Trophoblast cell (in vitro differentiated cells and primary cell): Measurements from ENCODE around the gene PITRM1.

Experiments used
- DNase-seq, 2 donors: peaks; one replicate each; pipeline ENCODE4 v3.0.0-alpha.2; 2016
- H2AFZ ChIP-seq: 2 replicates; pipeline ENCODE4 v1.6.1; 2013; ENCODE audit warnings: low read length, moderate library complexity, mild to moderate bottlenecking; ENCODE audit not compliant: insufficient read depth, poor library complexity
- H2AK5ac ChIP-seq: 2 replicates; pipeline ENCODE4 v1.6.1; 2013; ENCODE audit warnings: mild to moderate bottlenecking, low read length
- H2BK120ac ChIP-seq: 2 replicates; pipeline ENCODE4 v1.6.1; 2013; ENCODE audit warnings: low read length, mild to moderate bottlenecking, moderate library complexity; ENCODE audit not compliant: insufficient read depth, poor library complexity
- H2BK12ac ChIP-seq: 2 replicates; pipeline ENCODE4 v1.6.1; 2013; ENCODE audit warnings: mild to moderate bottlenecking, low read length, moderate library complexity
- H2BK5ac ChIP-seq: 2 replicates; pipeline ENCODE4 v1.6.1; 2013; ENCODE audit warnings: low read length, low read depth, moderate library complexity, mild to moderate bottlenecking; ENCODE audit not compliant: poor library complexity
- H3K14ac ChIP-seq: 2 replicates; pipeline ENCODE4 v1.6.1; 2013; ENCODE audit warnings: mild to moderate bottlenecking, low read length
- H3K18ac ChIP-seq: 2 replicates; pipeline ENCODE4 v1.6.1; 2013; ENCODE audit warnings: mild to moderate bottlenecking, low read length
- H3K23ac ChIP-seq: 2 replicates; pipeline ENCODE4 v1.6.1; 2013; ENCODE audit warnings: low read length
- H3K27ac ChIP-seq: 2 replicates; pipeline ENCODE4 v1.5.1; 2013; ENCODE audit warnings: low read depth, mild to moderate bottlenecking, inconsistent platforms, low read length, moderate library complexity
- H3K27me3 ChIP-seq: 2 replicates; pipeline ENCODE4 v1.6.1; 2013; ENCODE audit warnings: inconsistent platforms, mild to moderate bottlenecking, low read length, moderate library complexity; ENCODE audit not compliant: insufficient read depth
- H3K36me3 ChIP-seq, 2 experiments: 1 replicate in 1 of 2; 2 replicates in 1 of 2; pipeline ENCODE4 v1.6.1; 2013; ENCODE audit warnings: low read length in 2 of 2, mild to moderate bottlenecking in 2 of 2, moderate library complexity in 1 of 2; ENCODE audit not compliant: insufficient read depth in 2 of 2, control insufficient read depth in 1 of 2
- H3K4ac ChIP-seq: 2 replicates; pipeline ENCODE4 v1.6.1; 2013; ENCODE audit warnings: low read depth, mild to moderate bottlenecking, low read length, moderate library complexity
- H3K4me1 ChIP-seq, 2 experiments: 1 replicate in 1 of 2; 2 replicates in 1 of 2; pipeline ENCODE4 v1.6.1; 2013; ENCODE audit warnings: low read length in 2 of 2, mild to moderate bottlenecking in 2 of 2, moderate library complexity in 1 of 2; ENCODE audit not compliant: insufficient read depth in 2 of 2, control insufficient read depth in 1 of 2
- H3K4me2 ChIP-seq: 2 replicates; pipeline ENCODE4 v1.6.1; 2013; ENCODE audit warnings: inconsistent platforms, mild to moderate bottlenecking, low read length, moderate library complexity
- H3K4me3 ChIP-seq: 2 replicates; pipeline ENCODE4 v1.5.1; 2013; ENCODE audit warnings: mild to moderate bottlenecking, low read depth, low read length, inconsistent platforms
- H3K79me1 ChIP-seq: one replicate; pipeline ENCODE4 v1.6.1; 2013; ENCODE audit warnings: low read length
- H3K79me2 ChIP-seq: 2 replicates; pipeline ENCODE4 v1.6.1; 2013; ENCODE audit warnings: low read length, mild to moderate bottlenecking; ENCODE audit not compliant: control insufficient read depth, insufficient read depth, poor library complexity
- H3K9ac ChIP-seq: 2 replicates; pipeline ENCODE4 v1.6.1; 2013; ENCODE audit warnings: mild to moderate bottlenecking, low read length
- H3K9me3 ChIP-seq: 2 replicates; pipeline ENCODE4 v1.6.1; 2013; ENCODE audit warnings: low read depth, mild to moderate bottlenecking, control low read depth, inconsistent platforms, low read length; ENCODE audit not compliant: insufficient read depth
- H4K12ac ChIP-seq: 2 replicates; pipeline ENCODE4 v1.6.1; 2013; ENCODE audit warnings: low read depth, mild to moderate bottlenecking, low read length, moderate library complexity
- H4K8ac ChIP-seq: 2 replicates; pipeline ENCODE4 v1.6.1; 2013; ENCODE audit warnings: low read depth, mild to moderate bottlenecking, low read length, moderate library complexity
- H4K91ac ChIP-seq: one replicate; pipeline ENCODE4 v1.6.1; 2013; ENCODE audit warnings: low read depth, mild to moderate bottlenecking, low read length, moderate library complexity
- WGBS: extraction: QIAGEN DNeasy Blood & Tissue Kit; methylation state at CpG from one replicate; pipeline ENCODE4 v1.1.7; 2013; ENCODE audit warnings: missing lambda C conversion rate; ENCODE audit not compliant: insufficient read length, insufficient coverage; ENCODE audit errors: extremely low coverage; 5-methylcytosine and 5-hydroxymethylcytosine counted together

PITRM1 gene

GRCh38 chr10:3159152-3159551, 13.4 kb downstream of the PITRM1 start:
- Histone ChIP-seq H4K12ac (no peak overlapping the region), H4K8ac (no peak overlapping the region), H3K4me1 (no peaks in the 10 kb centered on the region)

GRCh38 chr10:3154666-3155065, 17.9 kb downstream of the PITRM1 start:
- H3K4me2 ChIP-seq: no peak overlapping the region
- WGBS: no CpG with 5 or more reads among the region's 10 CpGs
- H2AFZ ChIP-seq: no peak overlapping the region
- no peak overlapping the region for H2BK12ac ChIP-seq
- no peak overlapping the region for H3K9ac ChIP-seq
- H3K79me2 ChIP-seq: no peaks in the 10 kb centered on the region
- no peak overlapping the region for H4K8ac ChIP-seq
- H3K23ac ChIP-seq: no peak overlapping the region
- H3K27me3 ChIP-seq: no peaks in the 10 kb centered on the region
- no peak overlapping the region for H2BK5ac ChIP-seq
- H3K18ac ChIP-seq: no peak overlapping the region
- no peak overlapping the region for H3K14ac ChIP-seq
- no peak overlapping the region for H2BK120ac ChIP-seq
- DNase-seq: no peak
- H3K4me3 ChIP-seq: no peak overlapping the region
- no peak overlapping the region for H4K91ac ChIP-seq
- peaks cover 46 to 57% of the 10 kb centered on the region in 2 experiments for H3K36me3 ChIP-seq
- no peak overlapping the region for H3K4ac ChIP-seq
- H3K9me3 ChIP-seq: peaks cover 2% of the 10 kb centered on the region
- H3K27ac ChIP-seq: no peak overlapping the region
- H3K4me1 ChIP-seq: no peaks in the 10 kb centered on the region
- H4K12ac ChIP-seq: no peak overlapping the region
- H2AK5ac ChIP-seq: no peak overlapping the region
- H3K79me1 ChIP-seq: no peaks in the 10 kb centered on the region

More at GRCh38 chr10:3159152-3159551, 13.4 kb downstream of the PITRM1 start:
- peaks cover 2% of the 10 kb centered on the region for H3K9me3 ChIP-seq
- H3K4ac ChIP-seq: no peak overlapping the region
- no peak overlapping the region for H3K4me3 ChIP-seq
- no peak overlapping the region for H3K4me2 ChIP-seq
- H3K79me2 ChIP-seq: no peaks in the 10 kb centered on the region
- H3K18ac ChIP-seq: no peak overlapping the region
- H3K36me3 ChIP-seq: peaks cover 45 to 54% of the 10 kb centered on the region in 2 experiments
- H3K9ac ChIP-seq: no peak overlapping the region
- H4K91ac ChIP-seq: no peak overlapping the region
- no peak overlapping the region for H3K23ac ChIP-seq
- no CpG with 5 or more reads among the region's 10 CpGs for WGBS
- no peaks in the 10 kb centered on the region for H3K27me3 ChIP-seq
- no peak overlapping the region for H2BK5ac ChIP-seq
- H3K79me1 ChIP-seq: no peaks in the 10 kb centered on the region
- no peak overlapping the region for H2AFZ ChIP-seq
- DNase-seq: no peak
- H2BK120ac ChIP-seq: no peak overlapping the region
- H2BK12ac ChIP-seq: no peak overlapping the region
- no peak overlapping the region for H3K27ac ChIP-seq
- no peak overlapping the region for H3K14ac ChIP-seq
- no peak overlapping the region for H2AK5ac ChIP-seq

GRCh38 chr10:3152566-3152935, 20.0 kb downstream of the PITRM1 start:
- H3K18ac ChIP-seq: no peak overlapping the region
- no peak for DNase-seq
- H3K27me3 ChIP-seq: no peaks in the 10 kb centered on the region
- no peak overlapping the region for H3K4me3 ChIP-seq
- H2AK5ac ChIP-seq: no peak overlapping the region
- H3K79me1 ChIP-seq: no peaks in the 10 kb centered on the region
- H3K9me3 ChIP-seq: peaks cover 2% of the 10 kb centered on the region
- no peak overlapping the region for H3K14ac ChIP-seq
- no peak overlapping the region for H3K9ac ChIP-seq
- H3K36me3 ChIP-seq: peaks cover 51 to 57% of the 10 kb centered on the region in 2 experiments
- no peak overlapping the region for H2BK120ac ChIP-seq
- no peak overlapping the region for H2AFZ ChIP-seq
- no peak overlapping the region for H3K27ac ChIP-seq
- H3K23ac ChIP-seq: no peak overlapping the region
- H4K12ac ChIP-seq: no peak overlapping the region
- no CpG with 5 or more reads among the region's 9 CpGs for WGBS
- H3K79me2 ChIP-seq: no peaks in the 10 kb centered on the region
- H3K4ac ChIP-seq: no peak overlapping the region
- no peak overlapping the region for H2BK5ac ChIP-seq
- H2BK12ac ChIP-seq: no peak overlapping the region
- H4K8ac ChIP-seq: no peak overlapping the region
- H3K4me2 ChIP-seq: no peak overlapping the region
- H4K91ac ChIP-seq: no peak overlapping the region
- no peaks in the 10 kb centered on the region for H3K4me1 ChIP-seq

GRCh38 chr10:3151889-3152565, 20.6 kb downstream of the PITRM1 start:
- H4K8ac ChIP-seq: no peak overlapping the region
- no peak overlapping the region for H2BK12ac ChIP-seq
- no peak overlapping the region for H3K4me2 ChIP-seq
- no peak overlapping the region for H3K14ac ChIP-seq
- no peak overlapping the region for H3K18ac ChIP-seq
- no peak overlapping the region for H3K23ac ChIP-seq
- H3K27me3 ChIP-seq: no peaks in the 10 kb centered on the region
- H2AK5ac ChIP-seq: no peak overlapping the region
- no CpG with 5 or more reads among the region's 13 CpGs for WGBS
- H3K79me1 ChIP-seq: no peaks in the 10 kb centered on the region
- H4K12ac ChIP-seq: no peak overlapping the region
- H3K9me3 ChIP-seq: peaks cover 2% of the 10 kb centered on the region
- no peak for DNase-seq
- no peak overlapping the region for H2AFZ ChIP-seq
- no peak overlapping the region for H3K4ac ChIP-seq
- H3K9ac ChIP-seq: no peak overlapping the region
- H4K91ac ChIP-seq: no peak overlapping the region
- no peak overlapping the region for H3K27ac ChIP-seq
- H3K36me3 ChIP-seq: peaks cover 53 to 60% of the 10 kb centered on the region in 2 experiments
- no peak overlapping the region for H3K4me3 ChIP-seq
- no peak overlapping the region for H2BK120ac ChIP-seq
- no peaks in the 10 kb centered on the region for H3K4me1 ChIP-seq
- H2BK5ac ChIP-seq: no peak overlapping the region
- H3K79me2 ChIP-seq: no peaks in the 10 kb centered on the region
